Transverse colon (tissue), 4 donors: ENCODE data around the gene CDKN2AIP. TPM values are rescaled to one million over a fixed set of nuclear protein-coding genes. Genes with fewer than 3 reads are reported as not detected.

Experiments
- DNase-seq: peaks from one replicate; pipeline ENCODE4 v3.0.0-alpha.2; 2019
- H3K27ac ChIP-seq, 4 donors: fragments of 200-600 bp; sonication (generic); 2 replicates each; pipeline ENCODE4 v1.5.1; 2016 to 2018; ENCODE audit warnings: inconsistent platforms in 4 of 4
- H3K27me3 ChIP-seq: fragments of 200-600 bp; sonication (generic); 2 replicates; pipeline ENCODE4 v1.5.1; 2017; ENCODE audit warnings: inconsistent platforms
- H3K36me3 ChIP-seq, 4 donors: fragments of 200-600 bp; sonication (generic); 2 replicates each; pipeline ENCODE4 v1.5.1; 2017 to 2019; ENCODE audit warnings: inconsistent platforms in 4 of 4
- H3K4me1 ChIP-seq, 4 donors: fragments of 200-600 bp; sonication (generic); 2 replicates each; pipeline ENCODE4 v1.5.1; 2017 to 2020; ENCODE audit warnings: inconsistent platforms in 4 of 4
- H3K4me3 ChIP-seq, 4 donors: fragments of 200-600 bp; sonication (generic); 1 replicate in 1 of 4; 2 replicates in 3 of 4; pipeline versions ENCODE4 v1.5.1 to v1.6.1; 2017 to 2019; ENCODE audit warnings: inconsistent platforms in 4 of 4
- H3K9me3 ChIP-seq, 2 donors: fragments of 200-600 bp; sonication (generic); 2 replicates each; pipeline ENCODE4 v1.5.1; 2017 to 2019; ENCODE audit warnings: inconsistent platforms in 2 of 2
- EP300 ChIP-seq: sonication (generic); formaldehyde crosslinking; IDR thresholded peaks from one replicate; pipeline ENCODE4 v1.6.1; 2017; ENCODE audit warnings: antibody characterized with exemption, low read depth
- POLR2A ChIP-seq: fragments of 450-650 bp; IDR thresholded peaks from one replicate; pipeline ENCODE4 v1.6.1; 2016; ENCODE audit warnings: antibody characterized with exemption, mild to moderate bottlenecking, moderate library complexity
- POLR2AphosphoS5 ChIP-seq, 3 donors: sonication (generic); formaldehyde crosslinking; IDR thresholded peaks; one replicate each; pipeline ENCODE4 v1.6.1; 2016; ENCODE audit warnings: antibody characterized with exemption in 3 of 3
- WGBS, 2 donors: methylation state at CpG; one replicate each; pipeline ENCODE4 v1.1.5; 2018; ENCODE audit warnings: low coverage in 1 of 2; 5-methylcytosine and 5-hydroxymethylcytosine counted together
- in situ Hi-C, 4 donors: fragments of 200-750 bp; cut with MboI; loops; one replicate each; pipeline versions ENCODE4 v1.15.0 to v1.15.1; 2017; ENCODE audit warnings: low sequenced_read_pairs in 3 of 4, low pct_ligation_motif_present in 1 of 4, low pct_unique_long_range_greater_than_20kb in 1 of 4
- intact Hi-C: fragments of 100-400 bp; cut with DNase I; formaldehyde crosslinking; loops from one replicate; pipeline ENCODE4 v1.15.1; 2023; ENCODE audit warnings: low total_unique reads
- total RNA-seq, 4 donors: library from RNA; depleted of rRNA; stranded (reverse); fragments of >200 nt; gene quantifications; one replicate each; pipeline ENCODE4 v1.1.0, GENCODE V29; 2016
- TF ChIP-seq, protein P1 (sequence below), 5 experiments: fragments of 200-600 bp in 3 of 5; fragments of 450-650 bp in 2 of 5; sonication (generic) in 3 of 5; IDR thresholded peaks; 1 replicate in 2 of 5; 2 replicates in 3 of 5; pipeline ENCODE4 v1.5.1; 2016 to 2017; ENCODE audit warnings: antibody characterized with exemption in 5 of 5, inconsistent platforms in 3 of 5, mild to moderate bottlenecking in 2 of 5, moderate library complexity in 1 of 5

Gene CDKN2AIP, protein sequence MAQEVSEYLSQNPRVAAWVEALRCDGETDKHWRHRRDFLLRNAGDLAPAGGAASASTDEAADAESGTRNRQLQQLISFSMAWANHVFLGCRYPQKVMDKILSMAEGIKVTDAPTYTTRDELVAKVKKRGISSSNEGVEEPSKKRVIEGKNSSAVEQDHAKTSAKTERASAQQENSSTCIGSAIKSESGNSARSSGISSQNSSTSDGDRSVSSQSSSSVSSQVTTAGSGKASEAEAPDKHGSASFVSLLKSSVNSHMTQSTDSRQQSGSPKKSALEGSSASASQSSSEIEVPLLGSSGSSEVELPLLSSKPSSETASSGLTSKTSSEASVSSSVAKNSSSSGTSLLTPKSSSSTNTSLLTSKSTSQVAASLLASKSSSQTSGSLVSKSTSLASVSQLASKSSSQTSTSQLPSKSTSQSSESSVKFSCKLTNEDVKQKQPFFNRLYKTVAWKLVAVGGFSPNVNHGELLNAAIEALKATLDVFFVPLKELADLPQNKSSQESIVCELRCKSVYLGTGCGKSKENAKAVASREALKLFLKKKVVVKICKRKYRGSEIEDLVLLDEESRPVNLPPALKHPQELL
- total RNA-seq: 10 to 100 TPM; 13.9 to 26.2 (median 24.7) TPM

DNA sequence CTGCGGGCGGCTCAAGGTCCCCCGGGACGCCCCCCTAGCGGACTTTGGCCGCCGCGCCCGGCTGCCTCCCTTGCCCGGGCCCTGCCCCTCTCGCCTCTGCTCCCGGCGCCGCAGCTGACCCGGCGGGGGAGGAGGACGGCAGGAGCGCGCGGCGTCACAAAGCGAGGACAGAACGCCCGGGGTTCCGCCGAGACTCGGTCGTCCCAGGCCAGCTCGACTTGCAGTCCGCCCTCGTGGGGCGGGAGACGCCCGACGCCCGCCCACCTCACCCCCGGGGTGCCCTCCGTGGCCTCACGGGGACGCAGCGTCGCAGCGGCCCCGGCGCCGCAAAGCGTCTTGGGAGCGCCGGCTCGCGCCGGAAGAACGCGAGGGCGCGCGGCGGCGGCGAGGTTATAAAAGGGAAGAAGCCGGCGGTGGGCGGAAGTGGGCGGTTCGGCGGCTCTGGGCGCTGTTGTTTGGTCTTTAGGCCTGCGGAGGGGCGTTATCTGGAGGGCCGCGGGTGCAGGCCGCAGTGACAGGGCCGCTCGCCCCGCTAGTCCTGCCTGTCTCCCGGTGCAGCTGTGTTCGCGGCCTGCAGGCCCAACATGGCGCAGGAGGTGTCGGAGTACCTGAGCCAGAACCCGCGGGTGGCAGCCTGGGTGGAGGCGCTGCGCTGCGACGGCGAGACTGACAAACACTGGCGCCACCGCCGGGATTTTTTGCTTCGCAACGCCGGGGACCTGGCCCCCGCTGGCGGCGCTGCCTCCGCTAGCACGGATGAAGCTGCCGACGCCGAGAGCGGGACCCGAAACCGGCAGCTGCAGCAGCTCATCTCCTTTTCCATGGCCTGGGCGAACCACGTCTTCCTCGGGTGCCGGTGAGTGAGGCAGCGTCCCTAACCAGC is at the start of gene CDKN2AIP:
Gene CDKN2AIP (plus strand): TSS at position 423 of the 883 bp plus-strand sequence. CDS start 162 bp downstream, at position 585.
- 0 to 1% methylated on average over 2 to 36 of the region's 109 CpGs for WGBS, 2 donors
- in situ Hi-C loops: no loop called here
- peak within 1 kb of the TSS; percentile 95 to 98 (median 98) for H3K27ac ChIP-seq
- H3K27me3 ChIP-seq: no peaks in the 10 kb centered on the region
- peaks cover 0 to 34% (median 10%) of the 10 kb centered on the region in 4 donors for H3K36me3 ChIP-seq
- H3K4me3 ChIP-seq: peak within 1 kb of the TSS; percentile 54 to 85 (median 80)
- H3K4me1 ChIP-seq: peaks cover 28 to 55% (median 35%) of the 10 kb centered on the region in 4 donors
- intact Hi-C loops: loop anchor here (2.0 kb wide), 1 partner anchor 60 kb away; the partner anchor contains the start of gene ING2
- peak; percentile 16 for TF ChIP-seq EP300
- TF ChIP-seq, protein P1, sequence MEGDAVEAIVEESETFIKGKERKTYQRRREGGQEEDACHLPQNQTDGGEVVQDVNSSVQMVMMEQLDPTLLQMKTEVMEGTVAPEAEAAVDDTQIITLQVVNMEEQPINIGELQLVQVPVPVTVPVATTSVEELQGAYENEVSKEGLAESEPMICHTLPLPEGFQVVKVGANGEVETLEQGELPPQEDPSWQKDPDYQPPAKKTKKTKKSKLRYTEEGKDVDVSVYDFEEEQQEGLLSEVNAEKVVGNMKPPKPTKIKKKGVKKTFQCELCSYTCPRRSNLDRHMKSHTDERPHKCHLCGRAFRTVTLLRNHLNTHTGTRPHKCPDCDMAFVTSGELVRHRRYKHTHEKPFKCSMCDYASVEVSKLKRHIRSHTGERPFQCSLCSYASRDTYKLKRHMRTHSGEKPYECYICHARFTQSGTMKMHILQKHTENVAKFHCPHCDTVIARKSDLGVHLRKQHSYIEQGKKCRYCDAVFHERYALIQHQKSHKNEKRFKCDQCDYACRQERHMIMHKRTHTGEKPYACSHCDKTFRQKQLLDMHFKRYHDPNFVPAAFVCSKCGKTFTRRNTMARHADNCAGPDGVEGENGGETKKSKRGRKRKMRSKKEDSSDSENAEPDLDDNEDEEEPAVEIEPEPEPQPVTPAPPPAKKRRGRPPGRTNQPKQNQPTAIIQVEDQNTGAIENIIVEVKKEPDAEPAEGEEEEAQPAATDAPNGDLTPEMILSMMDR (IDR thresholded peaks at IDR 0.05): peak in 1 of 5 experiments; percentile 29
- peak; percentile 96 to 98 (median 96) for TF ChIP-seq POLR2AphosphoS5 (IDR thresholded peaks at IDR 0.05)
- peak; percentile 94 for TF ChIP-seq POLR2A
- DNase-seq: peak; percentile 95
- no peaks in the 10 kb centered on the region for H3K9me3 ChIP-seq

DNA sequence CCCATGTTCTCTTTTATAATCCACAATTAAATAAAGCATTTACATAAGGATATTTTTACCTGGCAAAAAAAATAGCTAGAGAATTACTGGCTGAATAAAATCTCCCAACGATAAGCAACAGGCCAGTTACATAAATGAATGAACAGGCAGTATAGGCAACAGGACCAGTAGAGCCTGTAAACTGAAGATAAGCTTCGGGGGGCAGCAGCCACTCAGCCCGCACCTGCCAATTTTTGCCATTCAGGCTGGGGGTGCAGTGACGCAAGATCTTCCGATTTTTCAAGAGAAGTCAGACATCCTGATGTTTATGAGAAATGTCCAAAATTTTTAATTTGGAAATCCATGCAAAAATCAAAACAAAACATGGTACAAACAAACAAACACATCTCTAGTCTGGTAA is 49.0 kb upstream of the CDKN2AIP start:
- H3K9me3 ChIP-seq: no peaks in the 10 kb centered on the region
- DNase-seq: no peak
- intact Hi-C loops: no loop called here
- 68 to 75% methylated on average over 5 of the region's 5 CpGs for WGBS, 2 donors
- H3K4me1 ChIP-seq: peaks cover 6 to 9% (median 8%) of the 10 kb centered on the region in 4 donors
- H3K27me3 ChIP-seq: no peaks in the 10 kb centered on the region
- no peak overlapping the region for H3K4me3 ChIP-seq
- in situ Hi-C loops: no loop called here
- TF ChIP-seq POLR2AphosphoS5 (IDR thresholded peaks at IDR 0.05): no peak
- no peak for TF ChIP-seq POLR2A
- TF ChIP-seq EP300: no peak
- TF ChIP-seq, protein P1 (IDR thresholded peaks at IDR 0.05): no peak
- no peak overlapping the region for H3K27ac ChIP-seq
- no peaks in the 10 kb centered on the region for H3K36me3 ChIP-seq

DNA sequence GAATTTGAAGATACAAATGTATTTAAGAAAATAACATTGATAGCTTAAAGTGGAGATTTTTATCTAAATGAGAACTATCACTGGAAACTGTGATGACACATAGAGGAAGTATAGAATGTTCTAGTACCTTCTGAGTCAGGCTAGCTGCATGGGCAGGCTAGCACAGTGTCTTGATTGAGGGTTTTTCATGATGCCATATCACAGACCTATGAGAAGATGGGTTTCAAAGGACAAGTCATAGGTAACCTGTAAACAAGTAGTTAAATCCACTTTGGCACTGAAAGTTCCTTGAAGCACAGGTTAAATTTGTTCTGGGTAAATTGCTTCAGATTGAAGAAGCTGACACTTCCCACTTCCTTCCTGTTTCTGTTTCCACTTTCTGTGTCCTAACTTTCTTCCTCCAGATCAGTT is 48.2 kb upstream of the CDKN2AIP start:
- in situ Hi-C loops: no loop called here
- H3K27ac ChIP-seq: no peak overlapping the region

More for the DNA sequence above, 48.2 kb upstream of the CDKN2AIP start:
- no peak overlapping the region for H3K4me3 ChIP-seq
- no peak for DNase-seq
- peaks cover 6 to 9% (median 8%) of the 10 kb centered on the region in 4 donors for H3K4me1 ChIP-seq
- no peaks in the 10 kb centered on the region for H3K27me3 ChIP-seq
- TF ChIP-seq POLR2AphosphoS5 (IDR thresholded peaks at IDR 0.05) (no peak), EP300 (no peak), POLR2A (no peak)
- TF ChIP-seq, protein P1 (IDR thresholded peaks at IDR 0.05): no peak
- H3K36me3 ChIP-seq: no peaks in the 10 kb centered on the region
- intact Hi-C loops: no loop called here
- no peaks in the 10 kb centered on the region for H3K9me3 ChIP-seq
